Mesothelial cell of epicardium (in vitro differentiated cells): ENCODE measurements around the gene GRID1. TPM values are rescaled to one million over a fixed set of nuclear protein-coding genes. Genes with fewer than 3 reads are reported as not detected.

ENCODE experiments used
- DNase-seq, 2 experiments: peaks; one replicate each; pipeline ENCODE4 v3.0.0; 2021; ENCODE audit warnings: low spot score in 2 of 2; ENCODE audit not compliant: unreplicated experiment in 2 of 2
- H3K27ac Mint-ChIP-seq: 2 replicates; pipeline ENCODE4 v1.8.0; 2021; ENCODE audit warnings: mixed read lengths
- H3K27me3 Mint-ChIP-seq: 2 replicates; pipeline ENCODE4 v1.8.0; 2021; ENCODE audit warnings: low read depth, mixed read lengths
- H3K36me3 Mint-ChIP-seq: 2 replicates; pipeline ENCODE4 v1.8.0; 2021; ENCODE audit warnings: mixed read lengths
- H3K4me1 Mint-ChIP-seq: 2 replicates; pipeline ENCODE4 v1.8.0; 2021; ENCODE audit warnings: mixed read lengths
- H3K4me3 Mint-ChIP-seq: 2 replicates; pipeline ENCODE4 v1.8.0; 2021; ENCODE audit warnings: mild to moderate bottlenecking, moderate library complexity, mixed read lengths
- H3K9me3 Mint-ChIP-seq: 2 replicates; pipeline ENCODE4 v1.8.0; 2021; ENCODE audit warnings: mixed read lengths
- total RNA-seq: library from RNA; stranded (reverse); gene quantifications from 3 replicates; pipeline ENCODE4 v1.2.1, GENCODE V29; 2021
- TF ChIP-seq, protein P1 (sequence below): fragments of 200-600 bp; sonication (generic); IDR thresholded peaks from one replicate; pipeline ENCODE4 v1.5.0; 2021; ENCODE audit warnings: antibody characterized with exemption; ENCODE audit not compliant: unreplicated experiment

The GRID1 gene
- total RNA-seq, 1 donor from 2014 or later: 0.22 TPM

DNA sequence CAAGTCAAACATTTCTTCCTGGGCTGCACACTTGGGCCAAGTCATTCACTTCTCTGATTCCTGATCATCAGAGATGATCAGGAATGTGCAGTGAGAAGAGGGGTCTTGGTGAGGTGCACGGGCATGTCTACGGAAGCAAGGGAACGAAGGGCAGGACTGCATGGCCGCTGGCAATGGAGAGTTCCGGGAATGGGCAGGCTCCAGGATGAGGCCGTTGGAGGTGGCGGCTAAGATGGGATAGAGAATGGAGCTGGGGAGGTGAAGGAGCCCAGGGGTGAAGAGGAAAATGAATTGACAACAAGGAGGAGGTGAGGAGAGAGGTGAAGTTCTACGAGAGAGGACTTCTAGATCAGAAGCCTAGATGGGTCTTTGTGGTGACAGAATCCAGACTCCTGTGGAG, 260.0 kb downstream of the GRID1 start:
- peaks cover 11% of the 10 kb centered on the region for H3K27me3 Mint-ChIP-seq
- TF ChIP-seq, protein P1, sequence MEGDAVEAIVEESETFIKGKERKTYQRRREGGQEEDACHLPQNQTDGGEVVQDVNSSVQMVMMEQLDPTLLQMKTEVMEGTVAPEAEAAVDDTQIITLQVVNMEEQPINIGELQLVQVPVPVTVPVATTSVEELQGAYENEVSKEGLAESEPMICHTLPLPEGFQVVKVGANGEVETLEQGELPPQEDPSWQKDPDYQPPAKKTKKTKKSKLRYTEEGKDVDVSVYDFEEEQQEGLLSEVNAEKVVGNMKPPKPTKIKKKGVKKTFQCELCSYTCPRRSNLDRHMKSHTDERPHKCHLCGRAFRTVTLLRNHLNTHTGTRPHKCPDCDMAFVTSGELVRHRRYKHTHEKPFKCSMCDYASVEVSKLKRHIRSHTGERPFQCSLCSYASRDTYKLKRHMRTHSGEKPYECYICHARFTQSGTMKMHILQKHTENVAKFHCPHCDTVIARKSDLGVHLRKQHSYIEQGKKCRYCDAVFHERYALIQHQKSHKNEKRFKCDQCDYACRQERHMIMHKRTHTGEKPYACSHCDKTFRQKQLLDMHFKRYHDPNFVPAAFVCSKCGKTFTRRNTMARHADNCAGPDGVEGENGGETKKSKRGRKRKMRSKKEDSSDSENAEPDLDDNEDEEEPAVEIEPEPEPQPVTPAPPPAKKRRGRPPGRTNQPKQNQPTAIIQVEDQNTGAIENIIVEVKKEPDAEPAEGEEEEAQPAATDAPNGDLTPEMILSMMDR: no peak
- DNase-seq: no peak
- no peaks in the 10 kb centered on the region for H3K36me3 Mint-ChIP-seq
- no peaks in the 10 kb centered on the region for H3K4me1 Mint-ChIP-seq
- no peak overlapping the region for H3K27ac Mint-ChIP-seq
- H3K9me3 Mint-ChIP-seq: peaks cover 4% of the 10 kb centered on the region
- no peak overlapping the region for H3K4me3 Mint-ChIP-seq

DNA sequence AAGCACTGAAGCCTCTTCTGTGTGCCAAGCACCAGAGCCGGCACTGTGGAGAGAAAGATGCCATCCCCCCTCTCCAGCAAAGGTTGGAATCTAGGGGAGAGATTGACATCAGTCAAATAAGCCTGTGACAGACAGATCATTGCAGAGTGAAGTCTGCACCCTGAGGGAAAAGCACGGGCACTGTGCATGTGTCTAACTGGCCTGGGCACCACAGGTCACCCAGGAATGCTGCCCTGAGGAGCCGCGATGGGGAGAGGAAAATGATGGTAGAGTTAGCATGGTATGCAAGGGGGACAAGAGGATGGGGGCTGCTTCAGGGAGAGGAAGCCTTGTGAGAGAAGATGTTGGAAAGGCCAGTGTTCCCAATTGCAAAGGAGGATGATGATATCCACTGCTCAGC, 261.0 kb downstream of the GRID1 start:
- no peaks in the 10 kb centered on the region for H3K4me1 Mint-ChIP-seq
- H3K27me3 Mint-ChIP-seq: peaks cover 11% of the 10 kb centered on the region
- DNase-seq: peak in 1 of 2 experiments; percentile 17
- no peak overlapping the region for H3K27ac Mint-ChIP-seq
- H3K9me3 Mint-ChIP-seq: peaks cover 4% of the 10 kb centered on the region
- no peaks in the 10 kb centered on the region for H3K36me3 Mint-ChIP-seq
- TF ChIP-seq, protein P1: no peak
- H3K4me3 Mint-ChIP-seq: no peak overlapping the region

DNA sequence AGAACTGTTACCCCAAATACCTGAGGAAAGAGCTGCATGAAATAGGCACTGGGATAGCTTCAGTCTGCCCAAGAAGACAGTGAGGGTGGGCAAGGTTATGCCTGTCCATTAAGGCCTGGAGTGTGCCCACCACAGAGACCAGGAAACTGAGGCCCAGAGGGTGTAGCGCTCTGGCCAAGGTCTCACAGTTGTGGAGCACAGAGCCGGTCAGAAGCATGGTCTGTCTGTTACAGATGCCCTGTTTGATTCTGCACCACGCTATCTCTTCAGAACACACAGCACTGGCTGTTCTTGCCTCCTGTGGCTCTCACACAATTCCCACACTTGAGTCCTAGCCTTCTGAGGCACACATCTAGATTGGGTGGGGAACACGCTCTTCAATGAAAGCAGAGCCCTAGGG, 261.4 kb downstream of the GRID1 start:
- Mint-ChIP-seq H3K4me1 (no peaks in the 10 kb centered on the region), H3K36me3 (no peaks in the 10 kb centered on the region), H3K4me3 (no peak overlapping the region), H3K27me3 (peaks cover 11% of the 10 kb centered on the region), H3K9me3 (peaks cover 4% of the 10 kb centered on the region), H3K27ac (no peak overlapping the region)
- TF ChIP-seq, protein P1: no peak
- DNase-seq: peak in 1 of 2 experiments; percentile 6

DNA sequence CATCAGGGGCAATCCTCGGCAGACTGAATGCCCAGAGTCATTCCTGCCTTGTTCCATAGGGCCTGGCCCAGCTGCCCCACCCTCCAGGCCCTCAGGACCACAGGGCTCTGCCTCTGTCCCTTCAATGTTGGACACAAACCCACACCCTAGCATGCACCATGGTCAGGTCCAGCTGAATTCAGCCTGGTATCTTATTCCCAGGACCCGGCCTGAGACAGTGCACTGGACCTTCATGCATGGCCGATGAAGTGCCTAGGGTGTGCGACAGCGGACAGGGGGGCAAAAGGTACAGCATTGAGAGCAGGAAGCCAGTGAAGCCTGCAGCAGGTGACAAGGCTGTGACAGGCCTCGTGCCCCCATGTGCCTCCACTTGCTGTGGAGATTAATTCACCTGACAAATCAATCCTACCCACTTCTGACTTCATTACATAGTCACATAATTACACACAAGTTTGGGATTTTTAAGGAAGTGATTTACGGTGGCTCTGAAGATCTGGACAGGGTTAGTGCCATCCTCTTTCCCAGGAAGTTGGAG, 261.9 kb downstream of the GRID1 start:
- DNase-seq: no peak
- Mint-ChIP-seq H3K4me1 (no peaks in the 10 kb centered on the region), H3K36me3 (no peaks in the 10 kb centered on the region), H3K27me3 (peaks cover 11% of the 10 kb centered on the region), H3K27ac (no peak overlapping the region), H3K4me3 (no peak overlapping the region), H3K9me3 (peaks cover 4% of the 10 kb centered on the region)
- TF ChIP-seq, protein P1: no peak

GRCh38 chr10:86104156-86104555, 262.4 kb downstream of the GRID1 start:
- H3K27me3 Mint-ChIP-seq: peaks cover 11% of the 10 kb centered on the region
- DNase-seq: no peak
- H3K27ac Mint-ChIP-seq: no peak overlapping the region
- peaks cover 4% of the 10 kb centered on the region for H3K9me3 Mint-ChIP-seq
- TF ChIP-seq, protein P1: no peak
- H3K4me1 Mint-ChIP-seq: no peaks in the 10 kb centered on the region
- no peak overlapping the region for H3K4me3 Mint-ChIP-seq
- H3K36me3 Mint-ChIP-seq: no peaks in the 10 kb centered on the region
